NOMO-1 (cell line): ENCODE results near the gene HLA-DRA.
"Not testable (repeated sequence)": the region's sequence is repeated elsewhere in the genome, so short reads cannot be mapped to it uniquely, and the experiment has no call there.

Source experiments
- DNase-seq, 2 experiments: peaks; one replicate each; lab custom pipeline; 2025; ENCODE audit not compliant: unreplicated experiment in 2 of 2; lab: John Stamatoyannopoulos, UW

The HLA-DRA gene

DNA sequence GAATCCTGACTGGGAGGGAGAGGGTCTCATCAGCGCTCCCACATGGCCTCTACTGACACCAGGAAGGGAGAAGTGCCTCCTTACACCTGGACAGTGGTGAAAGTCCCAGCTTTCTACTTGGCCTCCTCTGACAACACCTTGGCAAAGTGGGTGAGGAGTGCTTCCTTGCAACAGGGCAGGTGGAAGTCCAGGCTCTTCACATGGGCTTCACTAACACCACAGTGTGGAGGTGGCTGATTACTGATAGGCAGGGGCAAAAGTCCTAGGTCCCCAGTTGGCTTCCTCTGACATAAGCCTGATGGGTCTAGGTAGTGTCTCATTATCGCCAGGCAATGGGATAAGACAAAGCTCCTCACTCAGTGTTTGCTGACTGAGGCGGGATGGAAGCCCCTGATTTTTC is 9.5 kb upstream of the HLA-DRA start:
- no peak for DNase-seq

- no peak for DNase-seq
Measured at GRCh38 chr6:32431142-32431541, 8.5 kb upstream of the HLA-DRA start.

GRCh38 chr6:32432050-32432450 is 7.6 kb upstream of the HLA-DRA start:
- DNase-seq = peak in 1 of 2 experiments; percentile 50

- DNase-seq = not testable (repeated sequence)
Measured at GRCh38 chr6:32433950-32434349, 5.7 kb upstream of the HLA-DRA start.

GRCh38 chr6:32436186-32436585 is 3.5 kb upstream of the HLA-DRA start:
- DNase-seq = no peak

- DNase-seq = peak; percentile 57 to 94
Measured at GRCh38 chr6:32436995-32437836, 2.5 kb upstream of the HLA-DRA start.

DNA sequence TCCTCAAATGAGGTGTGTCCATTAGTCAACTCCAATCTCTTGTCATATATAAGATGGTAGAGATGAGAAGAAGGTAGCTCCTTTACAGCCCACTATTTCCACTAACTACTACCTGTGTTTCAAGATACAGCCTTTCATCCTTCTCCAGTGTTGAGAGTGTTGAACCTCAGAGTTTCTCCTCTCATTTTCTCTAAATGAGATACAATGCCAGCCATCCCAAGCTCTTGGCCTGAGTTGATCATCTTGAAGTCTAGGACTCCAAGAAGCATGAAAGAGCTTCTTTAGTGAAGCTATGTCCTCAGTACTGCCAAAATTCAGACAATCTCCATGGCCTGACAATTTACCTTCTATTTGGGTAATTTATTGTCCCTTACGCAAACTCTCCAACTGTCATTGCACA is 548 bp upstream of the HLA-DRA start:
- DNase-seq = peak; percentile 36 to 94

DNA sequence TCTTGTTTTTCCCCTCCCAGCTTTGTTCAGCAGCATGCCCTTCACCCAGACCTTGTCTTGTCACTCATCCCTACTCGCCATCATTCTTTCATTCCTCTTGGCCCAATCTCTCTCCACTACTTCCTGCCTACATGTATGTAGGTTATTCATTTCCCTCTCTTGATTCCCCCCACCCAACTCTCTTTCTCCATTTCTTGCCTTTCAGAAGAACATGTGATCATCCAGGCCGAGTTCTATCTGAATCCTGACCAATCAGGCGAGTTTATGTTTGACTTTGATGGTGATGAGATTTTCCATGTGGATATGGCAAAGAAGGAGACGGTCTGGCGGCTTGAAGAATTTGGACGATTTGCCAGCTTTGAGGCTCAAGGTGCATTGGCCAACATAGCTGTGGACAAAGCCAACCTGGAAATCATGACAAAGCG is 2.6 kb downstream of the HLA-DRA start:
- DNase-seq = no peak

DNA sequence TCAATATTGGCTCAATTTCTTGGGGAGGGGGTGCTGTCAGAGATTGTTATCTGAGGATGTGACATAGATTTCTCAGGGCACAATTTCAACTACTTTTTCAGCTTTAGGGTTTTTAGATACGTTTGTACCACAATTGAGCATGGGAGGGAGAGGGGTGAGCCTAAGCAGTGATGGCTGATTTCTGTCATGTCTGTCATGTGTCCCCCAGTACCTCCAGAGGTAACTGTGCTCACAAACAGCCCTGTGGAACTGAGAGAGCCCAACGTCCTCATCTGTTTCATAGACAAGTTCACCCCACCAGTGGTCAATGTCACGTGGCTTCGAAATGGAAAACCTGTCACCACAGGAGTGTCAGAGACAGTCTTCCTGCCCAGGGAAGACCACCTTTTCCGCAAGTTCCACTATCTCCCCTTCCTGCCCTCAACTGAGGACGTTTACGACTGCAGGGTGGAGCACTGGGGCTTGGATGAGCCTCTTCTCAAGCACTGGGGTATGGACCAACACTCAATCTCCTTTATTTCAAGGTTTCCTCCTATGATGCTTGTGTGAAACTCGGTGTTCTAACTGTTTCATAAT is 3.4 kb downstream of the HLA-DRA start:
- no peak for DNase-seq

- DNase-seq = no peak
Measured at GRCh38 chr6:32444433-32444832, 4.7 kb downstream of the HLA-DRA start.

DNA sequence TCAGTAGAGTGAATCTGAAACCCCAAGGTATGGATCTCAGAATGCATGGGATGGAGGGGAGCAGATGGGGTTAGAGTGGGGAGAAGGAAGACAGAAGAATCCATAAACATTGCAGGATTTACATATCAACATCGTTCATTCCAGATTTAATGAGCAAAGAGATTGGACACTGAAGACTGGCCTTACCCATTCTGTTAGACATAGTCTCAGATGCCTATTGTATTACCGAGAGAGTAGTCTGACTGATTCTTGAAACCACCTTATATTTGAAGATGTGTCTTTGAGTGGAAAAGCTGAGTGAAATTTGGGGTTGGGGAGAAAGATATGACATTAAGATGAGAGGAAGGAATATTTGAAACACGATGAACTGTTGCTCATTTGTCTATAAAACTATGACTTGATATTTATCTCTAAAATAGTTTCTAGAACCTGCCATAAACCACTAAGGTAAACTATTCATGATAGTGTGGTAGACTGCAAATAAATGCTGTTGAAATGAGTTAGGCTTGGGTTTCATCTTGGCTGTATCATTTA is 5.7 kb downstream of the HLA-DRA start:
- no peak for DNase-seq

- DNase-seq = no peak
Measured at GRCh38 chr6:32447932-32448331, 8.2 kb downstream of the HLA-DRA start.

GRCh38 chr6:32449088-32449736 is 9.5 kb downstream of the HLA-DRA start:
- DNase-seq = no peak

- no peak for DNase-seq
Measured at GRCh38 chr6:32457054-32457453, 17.4 kb downstream of the HLA-DRA start.

- DNase-seq = no peak
Measured at GRCh38 chr6:32459781-32460424, 20.2 kb downstream of the HLA-DRA start.

- DNase-seq = no peak
Measured at GRCh38 chr6:32460528-32460927, 20.8 kb downstream of the HLA-DRA start.

DNA sequence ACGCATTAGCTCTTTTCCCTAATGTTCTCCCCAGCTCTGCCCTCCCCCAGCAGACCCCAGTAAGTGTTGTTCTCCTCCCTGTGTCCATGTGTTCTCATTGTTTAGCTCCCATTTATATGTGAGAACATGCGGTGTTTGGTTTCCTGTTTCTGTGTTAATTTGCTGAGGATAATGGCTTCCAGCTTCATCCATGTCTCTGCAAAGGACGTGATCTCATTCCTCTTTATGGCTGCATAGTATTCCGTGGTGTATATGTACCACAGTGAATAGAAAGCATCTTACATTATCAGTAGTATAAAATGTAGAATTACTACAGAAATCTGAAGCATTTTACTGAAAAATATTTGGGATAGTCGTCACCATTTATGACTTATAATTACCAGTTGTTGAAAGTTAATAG is 21.8 kb downstream of the HLA-DRA start:
- DNase-seq = no peak

GRCh38 chr6:32462609-32463008 is 22.9 kb downstream of the HLA-DRA start:
- no peak for DNase-seq

DNA sequence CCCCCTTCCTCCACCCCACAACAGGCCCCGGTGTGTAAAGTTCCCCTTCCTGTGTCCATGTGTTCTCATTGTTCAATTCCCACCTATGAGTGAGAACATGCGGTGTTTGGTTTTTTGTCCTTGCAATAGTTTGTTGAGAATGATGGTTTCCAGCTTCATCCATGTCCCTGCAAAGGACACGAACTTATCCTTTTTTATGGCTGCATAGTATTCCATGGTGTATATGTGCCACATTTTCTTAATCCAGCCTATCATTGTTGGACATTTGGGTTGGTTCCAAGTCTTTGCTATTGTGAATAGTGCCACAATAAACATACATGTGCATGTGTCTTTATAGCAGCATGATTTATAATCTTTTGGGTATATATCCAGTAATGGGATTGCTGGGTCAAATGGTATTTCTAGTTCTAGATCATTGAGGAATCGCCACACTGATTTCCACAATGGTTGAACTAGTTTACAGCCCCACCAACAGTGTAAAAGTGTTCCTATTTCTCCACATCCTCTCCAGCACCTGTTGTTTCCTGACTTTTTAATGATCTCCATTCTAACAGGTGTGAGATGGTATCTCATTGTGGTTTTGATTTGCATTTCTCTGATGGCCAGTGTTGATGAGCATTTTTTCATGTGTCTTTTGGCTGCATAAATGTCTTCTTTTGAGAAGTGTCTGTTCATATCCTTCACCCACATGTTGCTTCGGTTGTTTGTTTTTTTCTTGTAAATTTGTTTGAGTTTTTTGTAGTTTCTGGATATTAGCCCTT is 28.2 kb downstream of the HLA-DRA start:
- not testable (repeated sequence) for DNase-seq

DNA sequence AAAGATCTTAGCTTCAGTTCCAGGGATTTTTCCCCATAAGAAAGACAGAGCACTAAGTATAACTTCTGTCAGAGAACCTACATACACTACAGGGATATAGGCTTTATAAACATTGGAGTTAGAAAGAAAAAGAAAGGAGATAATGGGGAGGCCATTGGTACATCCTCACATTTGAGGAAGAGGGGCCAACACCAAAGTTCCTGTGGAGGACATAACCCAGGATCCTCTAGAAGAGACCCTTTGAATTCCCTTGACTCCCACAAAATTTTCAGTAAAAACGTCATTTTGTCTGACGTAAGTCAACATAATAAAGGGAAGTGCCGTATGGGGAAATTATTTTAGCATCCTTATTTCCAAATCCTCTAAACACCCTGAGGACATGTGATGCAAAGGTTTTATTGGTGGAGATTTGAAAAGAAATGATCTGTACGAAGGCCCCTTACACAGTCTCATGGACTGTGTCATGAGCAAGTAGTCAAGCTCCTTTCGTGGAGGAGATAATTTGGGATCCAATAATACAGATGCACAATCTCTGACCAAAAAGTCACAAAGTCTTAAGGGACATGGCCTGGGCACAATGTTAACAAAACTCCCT is 33.2 kb downstream of the HLA-DRA start:
- peak; percentile 8 to 38 for DNase-seq
